Colonic mucosa (tissue), 4 donors: Measurements from ENCODE around the gene RABGAP1. TPM values are rescaled to one million over a fixed set of nuclear protein-coding genes. Genes with fewer than 3 reads are reported as not detected.

Experiments used
- DNase-seq: peaks from one replicate; pipeline ENCODE4 v3.0.0-alpha.2; 2020
- H3K27ac ChIP-seq: fragments of 200-600 bp; one replicate; pipeline ENCODE4 v1.8.0; 2021
- H3K27me3 ChIP-seq: fragments of 200-600 bp; one replicate; pipeline ENCODE4 v1.8.0; 2021
- H3K36me3 ChIP-seq: fragments of 200-600 bp; one replicate; pipeline ENCODE4 v1.8.0; 2021
- H3K4me1 ChIP-seq: fragments of 200-600 bp; one replicate; pipeline ENCODE4 v1.8.0; 2021; ENCODE audit warnings: mild to moderate bottlenecking
- H3K4me3 ChIP-seq: fragments of 200-600 bp; one replicate; pipeline ENCODE4 v1.8.0; 2021
- H3K9ac ChIP-seq, 2 donors: one replicate each; pipeline ENCODE4 v1.7.0; 2013; ENCODE audit warnings: control low read depth in 2 of 2, low read depth in 2 of 2, low read length in 2 of 2
- H3K9me3 ChIP-seq: fragments of 200-600 bp; one replicate; pipeline ENCODE4 v1.8.0; 2021
- intact Hi-C: fragments of 100-400 bp; cut with DNase I; formaldehyde crosslinking; loops from one replicate; pipeline ENCODE4 v1.14.1; 2022
- total RNA-seq, 2 donors: library from RNA; stranded (reverse); fragmentation: NEBNext Ultra II Directional in 1 of 2; extraction: Animal tissue kit (Norgen Biotek cat#: 25700) in 1 of 2; gene quantifications; one replicate each; pipeline ENCODE4 v1.2.1, GENCODE V29; 2021
- TF ChIP-seq, protein P1 (sequence below): fragments of 200-600 bp; IDR thresholded peaks from one replicate; pipeline ENCODE4 v1.8.0; 2022; ENCODE audit warnings: antibody characterized with exemption, mild to moderate bottlenecking
- donor health status: healthy.
- donor health status: DM: no; HTN: no; CAD: no.
- donor health status: DM: no; HTN: no; CAD: no.

Gene RABGAP1
- total RNA-seq, 2 donors from 2014 or later, result 40.9 to 49.4 TPM

DNA sequence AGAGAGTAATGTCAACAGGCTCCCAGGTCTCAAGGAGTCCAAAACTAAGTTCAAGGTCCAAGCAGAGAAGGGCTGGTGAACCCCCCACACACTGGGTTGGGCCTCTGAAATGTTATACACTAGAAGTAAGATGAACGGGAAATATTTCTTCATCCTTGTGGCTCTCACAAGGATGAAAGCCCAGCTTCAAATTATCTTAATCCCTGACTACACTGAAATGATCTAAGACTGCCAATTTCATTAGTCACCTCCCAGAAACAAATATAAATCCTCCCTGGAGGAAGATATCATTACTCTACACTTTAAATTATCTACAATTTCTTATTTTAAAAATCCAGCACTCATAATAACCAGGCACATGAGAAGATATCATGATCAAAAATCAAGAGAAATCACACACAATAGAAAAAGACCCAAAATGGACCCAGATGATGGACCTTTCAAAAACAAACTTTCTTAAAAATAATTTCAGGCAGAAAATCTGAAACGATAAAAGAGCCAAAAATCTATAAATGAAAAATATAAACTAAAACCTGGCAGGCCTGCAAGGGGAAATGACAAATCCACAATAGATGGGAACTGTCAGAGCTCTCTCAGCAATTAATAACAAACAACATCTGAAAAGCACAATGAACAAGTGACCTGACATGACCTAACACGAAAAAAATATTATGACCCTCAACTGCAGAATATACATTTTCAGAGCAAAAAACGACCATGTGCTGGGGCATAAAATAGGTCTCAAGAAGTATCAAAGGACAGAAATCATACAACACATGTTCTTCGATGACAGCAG, 210.1 kb downstream of the RABGAP1 start:
- no peak overlapping the region for H3K27ac ChIP-seq
- no peaks in the 10 kb centered on the region for H3K4me1 ChIP-seq
- intact Hi-C loops, result no loop called here
- no peaks in the 10 kb centered on the region for H3K27me3 ChIP-seq
- no peaks in the 10 kb centered on the region for H3K9me3 ChIP-seq
- no peaks in the 10 kb centered on the region for H3K36me3 ChIP-seq
- TF ChIP-seq, protein P1, sequence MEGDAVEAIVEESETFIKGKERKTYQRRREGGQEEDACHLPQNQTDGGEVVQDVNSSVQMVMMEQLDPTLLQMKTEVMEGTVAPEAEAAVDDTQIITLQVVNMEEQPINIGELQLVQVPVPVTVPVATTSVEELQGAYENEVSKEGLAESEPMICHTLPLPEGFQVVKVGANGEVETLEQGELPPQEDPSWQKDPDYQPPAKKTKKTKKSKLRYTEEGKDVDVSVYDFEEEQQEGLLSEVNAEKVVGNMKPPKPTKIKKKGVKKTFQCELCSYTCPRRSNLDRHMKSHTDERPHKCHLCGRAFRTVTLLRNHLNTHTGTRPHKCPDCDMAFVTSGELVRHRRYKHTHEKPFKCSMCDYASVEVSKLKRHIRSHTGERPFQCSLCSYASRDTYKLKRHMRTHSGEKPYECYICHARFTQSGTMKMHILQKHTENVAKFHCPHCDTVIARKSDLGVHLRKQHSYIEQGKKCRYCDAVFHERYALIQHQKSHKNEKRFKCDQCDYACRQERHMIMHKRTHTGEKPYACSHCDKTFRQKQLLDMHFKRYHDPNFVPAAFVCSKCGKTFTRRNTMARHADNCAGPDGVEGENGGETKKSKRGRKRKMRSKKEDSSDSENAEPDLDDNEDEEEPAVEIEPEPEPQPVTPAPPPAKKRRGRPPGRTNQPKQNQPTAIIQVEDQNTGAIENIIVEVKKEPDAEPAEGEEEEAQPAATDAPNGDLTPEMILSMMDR, result no peak
- DNase-seq, result no peak
- no peak overlapping the region for H3K4me3 ChIP-seq
- H3K9ac ChIP-seq, result no peak overlapping the region

Other genes starting within 250 kb of the RABGAP1 start
- not detected for gene OR1L4, start 217.0 kb upstream of the RABGAP1 start, total RNA-seq
- gene OR1L6, start 198.7 kb upstream of the RABGAP1 start, total RNA-seq, result not detected
- gene OR5C1, start 152.1 kb upstream of the RABGAP1 start, total RNA-seq, result not detected
- not detected for gene OR1K1, start 140.9 kb upstream of the RABGAP1 start, total RNA-seq
- gene PDCL, start 112.4 kb upstream of the RABGAP1 start, total RNA-seq, result 10 to 100 TPM; 14.9 to 16.2 TPM
- 10 to 100 TPM; 34.4 to 44.9 TPM for gene RC3H2, start 35.7 kb upstream of the RABGAP1 start, total RNA-seq
- 1 to 10 TPM; 6.6 to 8.4 TPM for gene ZBTB6, start 27.7 kb upstream of the RABGAP1 start, total RNA-seq
- gene ZBTB26, start 9.5 kb upstream of the RABGAP1 start, total RNA-seq, result 1 to 10 TPM; 4.3 to 6.5 TPM
- 1 to 10 TPM in 1 of 2 donors, under 1 TPM in 1; 0.35 to 1.2 TPM for gene GPR21, start 92.6 kb downstream of the RABGAP1 start, total RNA-seq